GM12892 (cell line): ENCODE results near the gene SERPINA6.

Experiments used
- POLR2A ChIP-seq: IDR thresholded peaks from 2 replicates; pipeline ENCODE4 v1.6.1; 2011; ENCODE audit warnings: low read depth, low read length, control low read depth
- POLR2AphosphoS5 ChIP-seq: IDR thresholded peaks from 2 replicates; pipeline ENCODE4 v1.6.1; 2011; ENCODE audit warnings: low read depth, low read length, control low read depth

DNA sequence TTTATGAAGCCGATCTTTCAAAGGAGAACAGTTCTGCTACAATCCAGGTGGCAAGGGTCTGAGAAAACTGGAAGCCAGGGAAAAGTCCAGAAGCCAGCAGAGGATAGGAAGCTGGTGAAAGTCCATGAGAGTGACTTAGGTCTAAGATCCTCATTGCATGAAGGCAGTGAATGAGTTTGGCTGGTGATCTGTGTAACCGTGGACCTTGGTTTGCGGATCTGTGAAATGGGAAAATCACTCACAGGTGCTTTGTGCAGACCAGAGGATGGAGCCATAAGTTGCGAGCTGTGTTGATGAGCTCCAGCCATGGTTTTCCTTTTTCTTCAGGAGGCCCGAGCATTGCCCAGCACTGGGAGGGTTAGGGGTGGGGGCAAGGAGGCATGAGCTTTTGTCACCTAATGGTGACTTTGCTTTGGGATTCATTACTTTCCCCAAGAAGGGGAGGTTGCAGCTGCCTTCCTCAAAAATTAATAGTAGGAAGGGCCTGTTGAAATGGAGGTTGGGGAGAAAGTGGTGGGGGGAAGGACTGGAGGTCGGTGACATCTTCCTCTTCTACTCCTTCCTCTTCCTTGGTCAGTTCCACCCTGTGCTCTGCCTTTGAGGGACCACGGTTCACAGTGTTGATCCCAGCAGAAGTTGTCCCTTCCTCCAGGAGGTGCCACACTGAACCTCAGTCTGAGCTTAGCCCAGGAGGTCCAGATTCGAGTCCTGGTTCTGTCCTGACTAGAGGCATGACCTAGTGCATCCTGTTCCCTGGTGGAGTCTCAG, 20.3 kb upstream of the SERPINA6 start:
- no peak for TF ChIP-seq POLR2AphosphoS5
- TF ChIP-seq POLR2A: no peak
